ENCODE results near the gene PKLR. TPM values are rescaled to one million over a fixed set of nuclear protein-coding genes. Genes with fewer than 3 reads are reported as not detected.

PKLR gene
- total RNA-seq, 1 donor from 2014 or later, result not detected

- no peak for DNase-seq (ENCODE audit: low read depth in 2 of 2)
Measured at GRCh38 chr1:155285631-155286044, 15.6 kb downstream of the PKLR start.

GRCh38 chr1:155285063-155285462 is 16.2 kb downstream of the PKLR start:
- no peak for DNase-seq (ENCODE audit: low read depth in 2 of 2)

GRCh38 chr1:155284476-155284875 is 16.8 kb downstream of the PKLR start:
- no peak for DNase-seq (ENCODE audit: low read depth in 2 of 2)

DNA sequence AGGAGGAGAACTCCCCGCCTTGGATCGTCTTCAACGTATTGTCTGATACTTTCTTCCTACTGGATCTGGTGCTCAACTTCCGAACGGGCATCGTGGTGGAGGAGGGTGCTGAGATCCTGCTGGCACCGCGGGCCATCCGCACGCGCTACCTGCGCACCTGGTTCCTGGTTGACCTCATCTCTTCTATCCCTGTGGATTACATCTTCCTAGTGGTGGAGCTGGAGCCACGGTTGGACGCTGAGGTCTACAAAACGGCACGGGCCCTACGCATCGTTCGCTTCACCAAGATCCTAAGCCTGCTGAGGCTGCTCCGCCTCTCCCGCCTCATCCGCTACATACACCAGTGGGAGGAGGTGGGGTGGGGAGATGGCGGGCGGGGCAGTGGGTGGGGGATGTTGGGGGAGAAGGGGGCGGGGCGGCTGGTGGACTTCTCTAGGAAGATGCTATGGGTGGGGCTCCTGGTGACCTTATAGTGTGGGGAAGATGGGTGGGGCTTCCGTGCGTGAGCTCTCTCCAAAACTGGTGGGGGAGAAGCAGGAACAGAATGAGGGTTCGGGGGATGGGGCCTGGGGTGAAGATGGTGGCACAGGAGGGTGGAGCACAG is 18.6 kb downstream of the PKLR start:
- no peak for DNase-seq (ENCODE audit: low read depth in 2 of 2)

DNA sequence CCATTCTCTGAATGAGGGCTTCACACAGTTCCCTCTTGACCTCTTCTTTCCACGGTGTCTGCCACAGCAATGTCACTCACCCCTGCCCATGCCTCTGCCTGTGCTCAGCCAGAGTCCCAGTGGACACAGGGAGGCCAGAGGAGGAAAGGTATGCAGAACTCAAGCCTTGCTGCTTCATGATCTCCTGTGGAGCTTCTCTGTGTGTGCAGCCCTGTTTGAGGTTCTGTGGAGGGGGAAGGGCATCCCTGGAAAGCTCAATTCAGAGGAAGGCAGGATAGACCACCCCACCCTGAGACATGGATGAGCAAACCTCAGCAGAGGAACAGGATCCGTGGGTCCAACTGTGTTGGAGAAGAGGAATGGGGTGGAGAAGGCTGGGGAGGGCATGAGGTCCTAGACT is 22.0 kb downstream of the PKLR start:
- no peak for DNase-seq (ENCODE audit: low read depth in 2 of 2)

GRCh38 chr1:155278689-155279160 is 22.5 kb downstream of the PKLR start:
- DNase-seq (ENCODE audit: low read depth in 2 of 2), result no peak

GRCh38 chr1:155277902-155278688 is 23.1 kb downstream of the PKLR start:
- peak in 1 of 2 donors; percentile 49 for DNase-seq (ENCODE audit: low read depth in 2 of 2)

- DNase-seq (ENCODE audit: low read depth in 2 of 2), result peak; percentile 89 to 97
Measured at GRCh38 chr1:155277070-155277901, 24.0 kb downstream of the PKLR start, which contains the start of gene HCN3. Gene HCN3, plus strand, starts transcription at chr1:155277463. Its CDS starts 128 bp downstream, at chr1:155277591.

- peak; percentile 78 to 96 for DNase-seq (ENCODE audit: low read depth in 2 of 2)
Measured at GRCh38 chr1:155273343-155274245, 27.6 kb downstream of the PKLR start, which contains the start of gene CLK2. Gene CLK2, minus strand, starts transcription at chr1:155273504. Its CDS starts 2,527 bp downstream, at chr1:155270977.

DNA sequence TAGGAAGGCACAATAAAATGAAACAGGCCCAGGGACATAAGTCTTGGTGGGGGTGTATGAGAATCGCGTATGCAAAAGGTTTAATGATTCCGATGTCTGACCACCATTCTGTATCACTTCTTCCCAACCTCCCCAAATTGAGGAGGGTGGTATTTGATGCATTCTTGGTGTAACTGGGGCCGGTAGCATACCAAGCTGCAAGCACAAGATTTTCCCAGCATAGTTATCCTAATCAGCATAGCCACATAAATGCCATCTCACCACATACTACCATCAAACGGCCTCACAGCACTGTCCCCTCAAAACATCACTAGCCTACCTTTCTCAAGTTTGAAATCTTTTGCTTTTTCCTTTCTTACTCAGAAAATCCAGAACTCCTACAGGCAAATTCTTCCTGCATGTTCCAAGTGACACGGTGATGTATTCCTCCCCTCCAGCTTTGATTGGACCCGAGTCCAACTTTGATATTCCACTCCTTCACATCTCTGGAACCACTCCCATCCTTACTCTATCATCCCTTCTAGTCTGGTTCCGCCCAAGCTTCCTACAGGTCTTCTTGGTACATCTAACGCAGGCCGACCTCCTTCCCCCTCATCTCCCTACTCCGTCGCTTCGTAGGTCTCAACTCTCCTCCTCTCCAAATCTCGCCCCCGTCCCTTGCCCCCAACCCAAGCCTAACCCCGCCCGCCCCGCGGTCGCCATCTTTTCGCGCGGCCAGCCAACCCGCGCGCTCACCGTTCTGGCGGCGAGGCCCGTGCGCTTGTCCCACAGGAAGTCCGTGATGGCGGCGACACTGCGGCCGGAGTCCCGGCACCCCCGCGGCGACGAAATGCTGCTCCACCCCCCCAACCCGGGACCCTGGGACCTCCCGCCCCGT is 28.5 kb downstream of the PKLR start:
- DNase-seq (ENCODE audit: low read depth in 2 of 2), result peak; percentile 16 to 51

DNA sequence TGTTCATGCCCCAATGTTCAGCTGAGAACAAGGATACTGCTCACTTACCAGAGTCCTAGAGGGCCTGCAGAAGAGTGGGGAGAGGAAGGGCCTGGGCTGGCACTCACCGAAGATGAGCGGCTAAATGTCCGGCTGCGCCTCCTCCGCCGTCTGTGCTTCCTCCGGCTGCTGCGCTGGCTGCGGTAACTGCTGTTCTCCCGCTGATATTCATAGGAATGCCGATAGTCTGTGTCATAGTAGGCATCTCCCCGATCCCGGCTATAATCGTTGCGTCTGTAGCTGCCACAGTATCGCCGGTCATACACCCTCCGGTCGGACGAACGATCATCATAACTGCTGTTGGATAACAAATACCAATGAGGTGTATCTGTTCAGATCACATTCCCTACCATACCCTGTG is 31.9 kb downstream of the PKLR start:
- DNase-seq (ENCODE audit: low read depth in 2 of 2), result no peak

DNA sequence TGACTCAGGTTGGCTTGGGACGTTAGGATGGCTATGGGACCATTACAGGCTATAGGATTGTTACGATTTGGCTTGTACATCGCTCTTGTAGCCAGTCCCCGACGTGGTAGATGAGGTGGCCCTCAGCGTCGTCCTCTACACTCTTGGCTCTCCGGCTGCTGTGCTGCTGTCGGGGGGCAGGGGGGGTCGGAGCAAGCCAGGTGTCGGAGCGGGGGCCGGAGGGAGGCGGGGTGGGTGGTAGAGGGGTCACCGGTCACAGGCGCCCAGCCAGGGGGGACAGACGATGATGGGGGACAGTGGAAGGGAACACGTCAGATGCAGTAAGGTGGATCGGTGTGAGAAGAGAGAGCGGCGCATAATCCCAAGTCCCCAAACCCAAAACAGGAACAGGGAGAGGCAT is 32.6 kb downstream of the PKLR start:
- DNase-seq (ENCODE audit: low read depth in 2 of 2), result no peak

GRCh38 chr1:155267373-155267772 is 33.9 kb downstream of the PKLR start:
- DNase-seq (ENCODE audit: low read depth in 2 of 2), result no peak

DNA sequence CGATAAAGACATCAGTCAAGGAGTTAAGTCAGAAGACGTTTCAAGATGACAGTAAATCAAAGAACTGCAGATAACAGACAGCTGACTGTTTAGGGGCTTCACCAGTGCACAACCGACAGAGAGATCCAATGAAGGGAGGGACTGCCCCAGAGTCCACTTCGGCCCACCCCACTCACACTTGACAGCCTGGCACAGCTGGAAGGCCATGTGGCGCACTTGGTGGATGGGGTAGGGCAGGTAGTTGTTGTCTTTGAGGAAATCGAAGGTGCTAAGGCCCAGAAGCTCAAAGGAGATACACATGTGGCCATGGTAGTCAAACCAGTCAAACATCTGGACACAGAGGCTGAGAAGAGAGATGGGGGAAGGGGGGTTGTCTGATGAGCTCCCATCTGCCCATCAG is 34.7 kb downstream of the PKLR start:
- no peak for DNase-seq (ENCODE audit: low read depth in 2 of 2)

- no peak for DNase-seq (ENCODE audit: low read depth in 2 of 2)
Measured at GRCh38 chr1:155263067-155263466, 38.2 kb downstream of the PKLR start.

DNA sequence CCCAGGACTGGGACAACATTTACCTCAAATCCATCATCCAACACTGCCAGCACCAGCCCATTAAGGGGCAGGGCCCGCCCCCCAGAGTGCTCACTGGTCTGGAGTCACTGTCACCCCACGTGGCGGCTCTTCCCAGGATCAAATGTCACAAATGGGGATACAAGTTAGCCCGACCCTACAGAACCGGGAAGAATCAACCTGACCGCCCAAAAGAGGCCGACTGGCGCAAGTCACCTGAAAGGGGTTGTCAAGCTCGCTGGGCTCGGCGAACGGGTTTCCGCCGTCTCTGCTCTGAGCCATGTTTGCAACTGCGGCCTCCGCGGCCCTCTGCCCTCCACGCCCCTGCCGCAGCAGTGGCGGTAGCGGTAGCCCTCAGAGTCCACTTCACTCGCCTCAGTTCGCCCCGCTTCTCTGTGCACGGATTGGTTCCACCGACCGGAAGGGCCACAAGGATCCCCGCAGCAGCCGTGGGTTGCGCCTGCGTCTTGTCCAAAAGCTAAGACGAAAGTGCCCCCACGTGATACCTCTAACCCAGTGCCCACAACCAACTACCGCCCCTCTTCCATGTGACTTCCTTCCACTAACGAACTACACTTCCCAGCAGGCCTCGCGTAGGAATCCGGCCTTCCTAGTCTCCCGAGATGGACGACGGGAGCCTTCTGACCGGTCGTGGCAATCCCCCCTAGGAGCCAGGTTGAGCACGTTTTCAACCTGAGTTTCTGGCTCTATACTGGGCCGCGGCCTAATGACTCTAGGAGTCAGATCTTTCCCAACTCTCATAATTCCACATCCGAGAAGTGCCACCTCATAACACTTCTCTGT is 39.2 kb downstream of the PKLR start, which contains the start of gene SCAMP3:
SCAMP3 (minus strand) TSS at position 509 of the 822 bp plus-strand sequence; CDS start at position 300, 209 bp downstream.
- peak; percentile 90 to 99 for DNase-seq (ENCODE audit: low read depth in 2 of 2)

- no peak for DNase-seq (ENCODE audit: low read depth in 2 of 2)
Measured at GRCh38 chr1:155261493-155261851, 39.8 kb downstream of the PKLR start.

GRCh38 chr1:155260276-155260675 is 41.0 kb downstream of the PKLR start:
- no peak for DNase-seq (ENCODE audit: low read depth in 2 of 2)

Data from dermis microvascular lymphatic vessel endothelial cell (primary cell).